Measurements from ENCODE around the gene POU2F3.

GRCh38 chr11:120239713-120240640 is at the start of gene POU2F3:
- TF ChIP-seq, protein P1, sequence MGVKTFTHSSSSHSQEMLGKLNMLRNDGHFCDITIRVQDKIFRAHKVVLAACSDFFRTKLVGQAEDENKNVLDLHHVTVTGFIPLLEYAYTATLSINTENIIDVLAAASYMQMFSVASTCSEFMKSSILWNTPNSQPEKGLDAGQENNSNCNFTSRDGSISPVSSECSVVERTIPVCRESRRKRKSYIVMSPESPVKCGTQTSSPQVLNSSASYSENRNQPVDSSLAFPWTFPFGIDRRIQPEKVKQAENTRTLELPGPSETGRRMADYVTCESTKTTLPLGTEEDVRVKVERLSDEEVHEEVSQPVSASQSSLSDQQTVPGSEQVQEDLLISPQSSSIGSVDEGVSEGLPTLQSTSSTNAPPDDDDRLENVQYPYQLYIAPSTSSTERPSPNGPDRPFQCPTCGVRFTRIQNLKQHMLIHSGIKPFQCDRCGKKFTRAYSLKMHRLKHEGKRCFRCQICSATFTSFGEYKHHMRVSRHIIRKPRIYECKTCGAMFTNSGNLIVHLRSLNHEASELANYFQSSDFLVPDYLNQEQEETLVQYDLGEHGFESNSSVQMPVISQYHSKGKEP (tag by site-specific recombination; IDR thresholded peaks at IDR 0.05), result no peak
- 0 out of 2 replicates have a peak, but pooled peaks have one; percentile 43 for TF ChIP-seq CTCF (tag by site-specific recombination; IDR thresholded peaks at IDR 0.05)
- no peak for TF ChIP-seq ZIC2 (tag by site-specific recombination; IDR thresholded peaks at IDR 0.05)
- no peak for TF ChIP-seq HOXD13 (CRISPR knock-in tag; IDR thresholded peaks at IDR 0.05; ENCODE audit: borderline replicate concordance)
- TF ChIP-seq IKZF3 (tag by site-specific recombination; IDR thresholded peaks at IDR 0.05), result no peak
- no peak for TF ChIP-seq ZBTB7A (tag by site-specific recombination; IDR thresholded peaks at IDR 0.05; ENCODE audit: low read depth)
- no peak for TF ChIP-seq ZNF514 (tag by site-specific recombination; IDR thresholded peaks at IDR 0.05)
- no peak for TF ChIP-seq ZNF404 (tag by site-specific recombination; IDR thresholded peaks at IDR 0.05)
- no peak for TF ChIP-seq PRDM4 (tag by site-specific recombination; IDR thresholded peaks at IDR 0.05)
